GM23338 (cell line): Measurements from ENCODE around the gene TMEM161B.

Experiments
- CREB1 ChIP-seq: fragments of 250-450 bp; sonication (Bioruptor Pico); IDR thresholded peaks from 2 replicates; pipeline ENCODE4 v1.5.0; 2020; ENCODE audit warnings: low read depth, mild to moderate bottlenecking, moderate library complexity
- CTCF ChIP-seq, 2 experiments: fragments of 200-600 bp in 1 of 2; sonication (generic) in 1 of 2; conservative IDR thresholded peaks; 2 replicates each; pipeline versions ENCODE4 v1.5.1 to v1.6.1; 2016 to 2017; ENCODE audit warnings: antibody characterized with exemption in 2 of 2, low read depth in 2 of 2, mild to moderate bottlenecking in 2 of 2, moderate library complexity in 1 of 2
- EZH2 ChIP-seq: fragments of 200-600 bp; sonication (generic); IDR thresholded peaks from one replicate; pipeline ENCODE4 v1.8.0; 2017; ENCODE audit warnings: antibody characterized with exemption, mild to moderate bottlenecking, low read depth; ENCODE audit not compliant: unreplicated experiment
- EZH2phosphoT487 ChIP-seq: fragments of 200-600 bp; sonication (generic); IDR thresholded peaks from one replicate; pipeline ENCODE4 v1.8.1; 2018; ENCODE audit warnings: antibody characterized with exemption; ENCODE audit not compliant: unreplicated experiment
- JUNB ChIP-seq: IDR thresholded peaks from one replicate; pipeline ENCODE4 v1.6.1; 2016; ENCODE audit warnings: antibody characterized with exemption; ENCODE audit not compliant: unreplicated experiment
- NANOG ChIP-seq: IDR thresholded peaks from 2 replicates; pipeline ENCODE4 v1.6.1; 2016; ENCODE audit warnings: antibody characterized with exemption, borderline replicate concordance
- POLR2AphosphoS5 ChIP-seq: IDR thresholded peaks from 2 replicates; pipeline ENCODE4 v1.6.1; 2016; ENCODE audit warnings: antibody characterized with exemption, low read depth
- STAT1 ChIP-seq: IDR thresholded peaks from one replicate; pipeline ENCODE4 v1.6.1; 2016; ENCODE audit warnings: antibody characterized with exemption; ENCODE audit not compliant: unreplicated experiment
- ZNF114 ChIP-seq: fragments of 250-450 bp; sonication (Bioruptor Pico); IDR thresholded peaks from 2 replicates; pipeline ENCODE4 v1.5.0; 2020; ENCODE audit warnings: mild to moderate bottlenecking, moderate library complexity
- ZNF331 ChIP-seq: fragments of 250-450 bp; sonication (Bioruptor Pico); IDR thresholded peaks from 2 replicates; pipeline ENCODE4 v1.5.0; 2020; ENCODE audit warnings: low read depth, mild to moderate bottlenecking, moderate library complexity
- TF ChIP-seq, protein P1 (sequence below): IDR thresholded peaks from one replicate; pipeline ENCODE4 v1.6.1; 2018; ENCODE audit warnings: antibody characterized with exemption; ENCODE audit not compliant: unreplicated experiment
- TF ChIP-seq, protein P2 (sequence below): IDR thresholded peaks from 2 replicates; pipeline ENCODE4 v1.6.1; 2016; ENCODE audit warnings: antibody characterized with exemption

- TF ChIP-seq CTCF (conservative IDR thresholded peaks at IDR 0.05; ENCODE audit: low read depth in 2 of 2) (no peak), JUNB (no peak), STAT1 (no peak), EZH2phosphoT487 (no peak), POLR2AphosphoS5 (no peak), EZH2 (no peak), CREB1 (CRISPR knock-in tag) (no peak), NANOG (no peak), ZNF114 (CRISPR knock-in tag) (no peak), ZNF331 (CRISPR knock-in tag) (no peak)
- TF ChIP-seq, protein P1, sequence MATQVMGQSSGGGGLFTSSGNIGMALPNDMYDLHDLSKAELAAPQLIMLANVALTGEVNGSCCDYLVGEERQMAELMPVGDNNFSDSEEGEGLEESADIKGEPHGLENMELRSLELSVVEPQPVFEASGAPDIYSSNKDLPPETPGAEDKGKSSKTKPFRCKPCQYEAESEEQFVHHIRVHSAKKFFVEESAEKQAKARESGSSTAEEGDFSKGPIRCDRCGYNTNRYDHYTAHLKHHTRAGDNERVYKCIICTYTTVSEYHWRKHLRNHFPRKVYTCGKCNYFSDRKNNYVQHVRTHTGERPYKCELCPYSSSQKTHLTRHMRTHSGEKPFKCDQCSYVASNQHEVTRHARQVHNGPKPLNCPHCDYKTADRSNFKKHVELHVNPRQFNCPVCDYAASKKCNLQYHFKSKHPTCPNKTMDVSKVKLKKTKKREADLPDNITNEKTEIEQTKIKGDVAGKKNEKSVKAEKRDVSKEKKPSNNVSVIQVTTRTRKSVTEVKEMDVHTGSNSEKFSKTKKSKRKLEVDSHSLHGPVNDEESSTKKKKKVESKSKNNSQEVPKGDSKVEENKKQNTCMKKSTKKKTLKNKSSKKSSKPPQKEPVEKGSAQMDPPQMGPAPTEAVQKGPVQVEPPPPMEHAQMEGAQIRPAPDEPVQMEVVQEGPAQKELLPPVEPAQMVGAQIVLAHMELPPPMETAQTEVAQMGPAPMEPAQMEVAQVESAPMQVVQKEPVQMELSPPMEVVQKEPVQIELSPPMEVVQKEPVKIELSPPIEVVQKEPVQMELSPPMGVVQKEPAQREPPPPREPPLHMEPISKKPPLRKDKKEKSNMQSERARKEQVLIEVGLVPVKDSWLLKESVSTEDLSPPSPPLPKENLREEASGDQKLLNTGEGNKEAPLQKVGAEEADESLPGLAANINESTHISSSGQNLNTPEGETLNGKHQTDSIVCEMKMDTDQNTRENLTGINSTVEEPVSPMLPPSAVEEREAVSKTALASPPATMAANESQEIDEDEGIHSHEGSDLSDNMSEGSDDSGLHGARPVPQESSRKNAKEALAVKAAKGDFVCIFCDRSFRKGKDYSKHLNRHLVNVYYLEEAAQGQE: no peak
- TF ChIP-seq, protein P2, sequence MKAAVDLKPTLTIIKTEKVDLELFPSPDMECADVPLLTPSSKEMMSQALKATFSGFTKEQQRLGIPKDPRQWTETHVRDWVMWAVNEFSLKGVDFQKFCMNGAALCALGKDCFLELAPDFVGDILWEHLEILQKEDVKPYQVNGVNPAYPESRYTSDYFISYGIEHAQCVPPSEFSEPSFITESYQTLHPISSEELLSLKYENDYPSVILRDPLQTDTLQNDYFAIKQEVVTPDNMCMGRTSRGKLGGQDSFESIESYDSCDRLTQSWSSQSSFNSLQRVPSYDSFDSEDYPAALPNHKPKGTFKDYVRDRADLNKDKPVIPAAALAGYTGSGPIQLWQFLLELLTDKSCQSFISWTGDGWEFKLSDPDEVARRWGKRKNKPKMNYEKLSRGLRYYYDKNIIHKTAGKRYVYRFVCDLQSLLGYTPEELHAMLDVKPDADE: no peak
Observed at GRCh38 chr5:88159591-88159990, 109.1 kb downstream of the TMEM161B start.
